GM12873 (cell line): ENCODE data around the gene PNPLA3.
A peak's percentile ranks its signal among the peaks of the same experiment; 100 is the strongest.

Experiments
- CTCF ChIP-seq: IDR thresholded peaks from 2 replicates; pipeline ENCODE4 v1.5.1; 2012; ENCODE audit warnings: low read depth, mild to moderate bottlenecking, moderate library complexity, low read length, control low read depth; ENCODE audit not compliant: insufficient read depth; ENCODE audit errors: missing control alignments

PNPLA3 gene

GRCh38 chr22:43928468-43928867 is 4.9 kb downstream of the PNPLA3 start:
- TF ChIP-seq CTCF: no peak

DNA sequence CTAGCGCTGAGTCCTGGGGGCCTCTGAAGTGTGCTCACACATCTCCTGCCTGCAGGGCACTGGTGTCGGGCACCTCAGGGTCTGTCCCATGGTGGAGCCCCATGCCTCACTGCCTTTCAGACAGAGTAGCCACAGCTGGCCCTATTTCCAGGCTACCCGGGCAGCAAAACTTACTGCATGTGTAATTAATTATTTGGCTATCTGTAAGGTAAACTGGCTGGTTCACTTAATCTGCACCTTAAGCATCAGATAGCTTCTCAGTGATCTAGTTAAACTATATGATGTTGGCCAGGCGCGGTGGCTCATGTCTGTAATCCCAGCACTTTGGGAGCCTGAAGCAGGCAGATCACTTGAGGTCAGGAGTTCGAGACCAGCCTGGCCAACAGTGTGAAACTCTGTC is 5.3 kb downstream of the PNPLA3 start:
- TF ChIP-seq CTCF: no peak

GRCh38 chr22:43931771-43932170 is 8.2 kb downstream of the PNPLA3 start:
- TF ChIP-seq CTCF: no peak

GRCh38 chr22:43941449-43941848 is 17.8 kb downstream of the PNPLA3 start:
- TF ChIP-seq CTCF: no peak

DNA sequence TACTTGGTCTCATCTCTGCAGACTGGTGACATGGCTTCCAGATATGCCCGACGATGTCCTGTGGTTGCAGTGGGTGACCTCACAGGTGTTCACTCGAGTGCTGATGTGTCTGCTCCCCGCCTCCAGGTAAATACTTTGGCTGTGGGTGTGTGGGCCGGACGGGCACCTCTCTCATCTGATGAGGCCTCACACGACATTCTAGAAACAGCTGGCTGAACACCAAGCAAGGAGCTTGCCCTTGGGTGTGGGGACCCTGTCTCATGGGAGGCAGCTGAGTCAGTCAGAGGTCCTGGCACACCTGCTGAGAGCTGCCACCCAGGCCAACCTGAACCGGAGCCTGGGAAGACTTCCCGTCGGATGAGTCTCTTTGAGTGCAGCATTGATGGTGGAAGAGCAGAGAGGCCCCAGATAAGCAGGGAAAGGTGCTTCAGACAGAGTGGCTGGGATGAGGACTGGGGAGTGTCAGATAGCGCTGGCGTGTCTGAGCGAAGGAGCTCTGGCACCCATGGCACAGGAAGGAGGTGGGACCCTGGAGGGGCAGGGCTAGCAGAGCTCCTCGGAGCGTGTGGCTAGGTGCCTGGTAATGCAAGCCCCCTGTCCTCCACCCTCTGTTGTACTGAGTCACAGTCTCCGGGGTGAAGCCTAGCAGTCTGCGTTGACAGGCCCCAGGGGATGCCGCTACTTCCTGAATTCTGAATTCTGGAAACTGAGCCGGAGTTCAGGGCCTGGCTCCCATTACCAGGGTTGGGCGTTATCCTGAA is 21.2 kb downstream of the PNPLA3 start:
- TF ChIP-seq CTCF: no peak

- TF ChIP-seq CTCF: peak; percentile 94
Measured at GRCh38 chr22:43945632-43946383, 22.2 kb downstream of the PNPLA3 start.

DNA sequence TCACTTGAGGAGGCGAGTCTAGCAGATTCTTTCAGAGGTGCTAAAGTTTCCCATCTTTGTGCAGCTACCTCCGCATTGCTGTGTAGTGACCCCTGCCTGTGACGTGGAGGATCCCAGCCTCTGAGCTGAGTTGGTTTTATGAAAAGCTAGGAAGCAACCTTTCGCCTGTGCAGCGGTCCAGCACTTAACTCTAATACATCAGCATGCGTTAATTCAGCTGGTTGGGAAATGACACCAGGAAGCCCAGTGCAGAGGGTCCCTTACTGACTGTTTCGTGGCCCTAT is 22.7 kb downstream of the PNPLA3 start:
- TF ChIP-seq CTCF: no peak
